ENCODE results near the gene SYNJ1. TPM values are rescaled to one million over a fixed set of nuclear protein-coding genes. Genes with fewer than 3 reads are reported as not detected.

Gene SYNJ1
- total and polyA plus RNA-seq, 9 of the 15 experiments (the other 6 are each of a cell fraction or from before 2014, with no cell fraction given): 2.4 to 10.6 (median 5.6) TPM

DNA sequence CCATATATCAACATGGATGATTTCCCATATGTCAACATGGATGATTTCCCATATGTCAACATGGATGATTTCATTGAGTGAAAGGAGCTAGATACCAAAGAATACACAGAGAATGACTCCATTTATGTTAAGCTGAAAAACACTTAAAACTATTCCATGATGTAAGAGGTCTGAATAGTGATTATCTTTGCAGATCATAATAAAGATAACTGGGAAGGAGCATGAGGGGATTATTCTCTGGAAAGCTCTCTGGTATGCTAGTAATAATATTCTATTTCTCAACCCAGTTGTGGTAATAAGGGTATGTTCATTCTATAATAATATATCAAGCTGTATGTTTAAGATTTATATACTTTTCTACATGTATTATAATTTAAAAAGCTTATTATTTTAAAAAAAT lies 14.1 kb downstream of the SYNJ1 start:
- no peaks in the 10 kb centered on the region for H3K9me3 ChIP-seq (replicated peaks; ENCODE audit: control insufficient read depth, insufficient read depth, low read depth, low read length)
- no peaks in the 10 kb centered on the region for H3K4me1 ChIP-seq (replicated peaks in 1 of 2; ENCODE audit: control insufficient read depth in 2 of 2, insufficient read depth in 2 of 2, low read length in 2 of 2)
- H3K27me3 ChIP-seq (ENCODE audit: control insufficient read depth in 2 of 2, insufficient read depth in 2 of 2, low read length in 2 of 2): no peaks in the 10 kb centered on the region
- intact Hi-C loops (cut with micrococcal nuclease) (no loop called here), in situ Hi-C loops (cut with MboI) (no loop called here)
- DNase-seq (ENCODE audit: extremely low read depth in 1 of 4, low spot score in 3 of 4): peak in 2 of 4 experiments; percentile 18 to 25
- H4K20me1 ChIP-seq (replicated peaks; ENCODE audit: control insufficient read depth, insufficient read depth, low read length): no peaks in the 10 kb centered on the region
- H3K4me3 ChIP-seq: no peak overlapping the region
- no peak overlapping the region for H3K27ac ChIP-seq (ENCODE audit: extremely low read depth, low read depth, low read length)
- BruUV-seq (replicated peaks): no TSS peak
- no peak overlapping the region for H3K9ac ChIP-seq (ENCODE audit: insufficient read depth in 1 of 2, low read depth in 2 of 2, low read length in 2 of 2)
- no peak for FAIRE-seq
- no peak for TF ChIP-seq PCBP2 (IDR thresholded peaks at IDR 0.05; ENCODE audit: low read depth, low read length, poor library complexity, severe bottlenecking)
- no peak for TF ChIP-seq TRIM25 (IDR thresholded peaks at IDR 0.05; ENCODE audit: borderline replicate concordance)
- TF ChIP-seq ZNF77 (CRISPR knock-in tag; IDR thresholded peaks at IDR 0.05): no peak
- no peak for TF ChIP-seq SMARCB1 (IDR thresholded peaks at IDR 0.05; ENCODE audit: insufficient read length, low read depth)
- TF ChIP-seq HMG20B (CRISPR knock-in tag; IDR thresholded peaks at IDR 0.05): no peak
- TF ChIP-seq DLX4 (CRISPR knock-in tag; IDR thresholded peaks at IDR 0.05): no peak
- no peak for TF ChIP-seq PYGO2 (tag; IDR thresholded peaks at IDR 0.05)
- TF ChIP-seq POLR2A (conservative IDR thresholded peaks at IDR 0.05): no peak
- no peak for TF ChIP-seq SRSF1 (IDR thresholded peaks at IDR 0.05; ENCODE audit: low read depth, low read length)
- no peak for TF ChIP-seq PURB (CRISPR knock-in tag; IDR thresholded peaks at IDR 0.05; ENCODE audit: low read depth)
- TF ChIP-seq MLLT1 (IDR thresholded peaks at IDR 0.05): no peak
- no peak for TF ChIP-seq ILK (tag; IDR thresholded peaks at IDR 0.05; ENCODE audit: borderline replicate concordance, low read depth)
- TF ChIP-seq, protein P1, sequence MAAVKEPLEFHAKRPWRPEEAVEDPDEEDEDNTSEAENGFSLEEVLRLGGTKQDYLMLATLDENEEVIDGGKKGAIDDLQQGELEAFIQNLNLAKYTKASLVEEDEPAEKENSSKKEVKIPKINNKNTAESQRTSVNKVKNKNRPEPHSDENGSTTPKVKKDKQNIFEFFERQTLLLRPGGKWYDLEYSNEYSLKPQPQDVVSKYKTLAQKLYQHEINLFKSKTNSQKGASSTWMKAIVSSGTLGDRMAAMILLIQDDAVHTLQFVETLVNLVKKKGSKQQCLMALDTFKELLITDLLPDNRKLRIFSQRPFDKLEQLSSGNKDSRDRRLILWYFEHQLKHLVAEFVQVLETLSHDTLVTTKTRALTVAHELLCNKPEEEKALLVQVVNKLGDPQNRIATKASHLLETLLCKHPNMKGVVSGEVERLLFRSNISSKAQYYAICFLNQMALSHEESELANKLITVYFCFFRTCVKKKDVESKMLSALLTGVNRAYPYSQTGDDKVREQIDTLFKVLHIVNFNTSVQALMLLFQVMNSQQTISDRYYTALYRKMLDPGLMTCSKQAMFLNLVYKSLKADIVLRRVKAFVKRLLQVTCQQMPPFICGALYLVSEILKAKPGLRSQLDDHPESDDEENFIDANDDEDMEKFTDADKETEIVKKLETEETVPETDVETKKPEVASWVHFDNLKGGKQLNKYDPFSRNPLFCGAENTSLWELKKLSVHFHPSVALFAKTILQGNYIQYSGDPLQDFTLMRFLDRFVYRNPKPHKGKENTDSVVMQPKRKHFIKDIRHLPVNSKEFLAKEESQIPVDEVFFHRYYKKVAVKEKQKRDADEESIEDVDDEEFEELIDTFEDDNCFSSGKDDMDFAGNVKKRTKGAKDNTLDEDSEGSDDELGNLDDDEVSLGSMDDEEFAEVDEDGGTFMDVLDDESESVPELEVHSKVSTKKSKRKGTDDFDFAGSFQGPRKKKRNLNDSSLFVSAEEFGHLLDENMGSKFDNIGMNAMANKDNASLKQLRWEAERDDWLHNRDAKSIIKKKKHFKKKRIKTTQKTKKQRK (IDR thresholded peaks at IDR 0.05; ENCODE audit: borderline replicate concordance, low read depth, low read length): no peak
- H2AFZ ChIP-seq (ENCODE audit: low read depth, low read length): no peak overlapping the region
- H3K9me1 ChIP-seq (ENCODE audit: control insufficient read depth, insufficient read depth, low read length): no peaks in the 10 kb centered on the region
- no peak for ATAC-seq
- CTCF ChIA-PET (ENCODE audit: low intra/inter-chr PET ratio): no interaction called here
- H3K4me2 ChIP-seq (ENCODE audit: insufficient read depth, low read length): no peak overlapping the region
- POLR2A ChIA-PET: interaction anchor here (1.1 to 2.0 kb wide), 2 partner anchors 14 to 18 kb away, joined by 4 to 9 read pairs; partner anchors contain the start of gene SYNJ1
- H3K36me3 ChIP-seq (ENCODE audit: control insufficient read depth, insufficient read depth, low read length): peaks cover 8% of the 10 kb centered on the region
- 0 out of 3 replicates have a peak, but pooled peaks cover 2% of the 10 kb centered on the region for H3K79me2 ChIP-seq (ENCODE audit: control insufficient read depth, insufficient read depth, low read length)

All from K562 (cell line).